GM19351 (cell line): ENCODE measurements around the gene CLDN7.

ENCODE experiments used
- ATAC-seq: cut with Tn5 transposase; IDR thresholded peaks from one replicate; pipeline ENCODE4 v1.9.1; 2021; ENCODE audit warnings: mild to moderate bottlenecking, moderate library complexity; ENCODE audit not compliant: unreplicated experiment

CLDN7 gene

GRCh38 chr17:7238420-7239090 lies 23.7 kb downstream of the CLDN7 start:
- ATAC-seq: no peak

GRCh38 chr17:7237761-7238419 lies 24.4 kb downstream of the CLDN7 start:
- no peak for ATAC-seq

- no peak for ATAC-seq
These were observed 25.0 kb downstream of the CLDN7 start for GRCh38 chr17:7237266-7237760.

- ATAC-seq: no peak
These were observed 25.5 kb downstream of the CLDN7 start for GRCh38 chr17:7236808-7237207.

GRCh38 chr17:7235693-7236665 lies 26.3 kb downstream of the CLDN7 start:
- no peak for ATAC-seq

GRCh38 chr17:7234083-7234951 lies 28.0 kb downstream of the CLDN7 start, which contains the start of gene DVL2:
Gene DVL2, minus strand, starts transcription at chr17:7234517. Its CDS starts 255 bp downstream, at chr17:7234262.
- peak; percentile 61 for ATAC-seq

- no peak for ATAC-seq
These were observed 28.6 kb downstream of the CLDN7 start for GRCh38 chr17:7233701-7234082.

- ATAC-seq: no peak
These were observed 30.2 kb downstream of the CLDN7 start for GRCh38 chr17:7232114-7232513.

- no peak for ATAC-seq
These were observed 32.8 kb downstream of the CLDN7 start for GRCh38 chr17:7229504-7229903.

- no peak for ATAC-seq
These were observed 33.4 kb downstream of the CLDN7 start for GRCh38 chr17:7228920-7229319.

- no peak for ATAC-seq
These were observed 35.3 kb downstream of the CLDN7 start for GRCh38 chr17:7226721-7227710.

GRCh38 chr17:7225711-7226331 lies 36.5 kb downstream of the CLDN7 start:
- ATAC-seq: no peak

GRCh38 chr17:7224661-7225111 lies 37.6 kb downstream of the CLDN7 start:
- ATAC-seq: no peak

GRCh38 chr17:7224110-7224509 lies 38.2 kb downstream of the CLDN7 start:
- ATAC-seq: no peak

- ATAC-seq: no peak
These were observed 38.9 kb downstream of the CLDN7 start for GRCh38 chr17:7223375-7223774.

GRCh38 chr17:7222972-7223292 lies 39.3 kb downstream of the CLDN7 start:
- ATAC-seq: no peak

- ATAC-seq: no peak
These were observed 39.9 kb downstream of the CLDN7 start for GRCh38 chr17:7222093-7222971.
